B cell (primary cell): ENCODE measurements around the gene CRTC2. TPM values are rescaled to one million over a fixed set of nuclear protein-coding genes. Genes with fewer than 3 reads are reported as not detected.

Experiments used
- ATAC-seq: fragments of 200-7000 bp; cut with Tn5 transposase; one replicate; pipeline ENCODE4 v1.10.0; 2021; ENCODE audit warnings: low read depth, mild to moderate bottlenecking, moderate number of reproducible peaks, moderate library complexity
- CTCF ChIA-PET: fragments of 350-600 bp; sonication (Branson Sonifier 250); formaldehyde crosslinking; loops from one replicate; lab custom pipeline; 2021; ENCODE audit warnings: antibody characterized with exemption, inconsistent platforms; lab: Charles Lee
- POLR2A ChIA-PET: fragments of 350-600 bp; sonication (Branson Sonifier 250); formaldehyde crosslinking; loops from one replicate; lab custom pipeline; 2021; ENCODE audit warnings: antibody characterized with exemption; lab: Charles Lee
- DNase-seq: peaks from one replicate; pipeline ENCODE4 v3.0.0; 2013
- H2AFZ ChIP-seq: 2 replicates; pipeline ENCODE4 v1.6.1; 2012; ENCODE audit warnings: mild to moderate bottlenecking, low read depth, low read length; ENCODE audit not compliant: insufficient read depth, poor library complexity, severe bottlenecking
- H3K27ac ChIP-seq, 2 donors: 1 replicate in 1 of 2; 2 replicates in 1 of 2; pipeline ENCODE4 v1.5.1; 2012 to 2013; ENCODE audit warnings: low read length in 2 of 2, mild to moderate bottlenecking in 2 of 2, moderate library complexity in 1 of 2
- H3K27me3 ChIP-seq, 4 experiments: fragments of 200-600 bp in 1 of 4; sonication (generic) in 1 of 4; replicated peaks in 1 of 4; 1 replicate in 2 of 4; 2 replicates in 2 of 4; pipeline versions ENCODE4 v1.6.1 to v1.7.0; 2013 to 2016; ENCODE audit warnings: low read length in 3 of 4, mild to moderate bottlenecking in 2 of 4, mixed read lengths in 1 of 4, moderate library complexity in 1 of 4; ENCODE audit not compliant: insufficient read depth in 4 of 4, control insufficient read depth in 3 of 4; ENCODE audit errors: control extremely low read depth in 1 of 4
- H3K36me3 ChIP-seq, 2 experiments: replicated peaks in 1 of 2; 1 replicate in 1 of 2; 2 replicates in 1 of 2; pipeline versions ENCODE4 v1.6.1 to v1.7.1; 2013; ENCODE audit warnings: low read length in 1 of 2; ENCODE audit not compliant: insufficient read depth in 2 of 2, control insufficient read depth in 1 of 2; ENCODE audit errors: control extremely low read depth in 1 of 2, extremely low read depth in 1 of 2
- H3K4me1 ChIP-seq, 2 donors: fragments of 200-600 bp in 1 of 2; sonication (generic) in 1 of 2; 1 replicate in 1 of 2; 2 replicates in 1 of 2; pipeline versions ENCODE4 v1.5.1 to v1.6.1; 2013 to 2017; ENCODE audit warnings: low read length in 2 of 2; ENCODE audit not compliant: control insufficient read depth in 2 of 2, insufficient read depth in 2 of 2
- H3K4me2 ChIP-seq: replicated peaks from 2 replicates; pipeline ENCODE3; 2012; ENCODE audit warnings: mild to moderate bottlenecking, low read depth, low read length; ENCODE audit not compliant: poor library complexity, severe bottlenecking
- H3K4me3 ChIP-seq, 5 experiments: fragments of 200-600 bp in 1 of 5; sonication (generic) in 1 of 5; 1 replicate in 3 of 5; 2 replicates in 2 of 5; pipeline versions ENCODE4 v1.5.1 to v1.7.0; 2011 to 2016; ENCODE audit warnings: low read length in 4 of 5, mild to moderate bottlenecking in 4 of 5, low read depth in 2 of 5, control low read depth in 1 of 5, moderate library complexity in 1 of 5; ENCODE audit not compliant: insufficient read depth in 1 of 5; ENCODE audit errors: control extremely low read depth in 1 of 5, extremely low read depth in 1 of 5
- H3K79me2 ChIP-seq: fragments of 200-600 bp; sonication (generic); one replicate; pipeline ENCODE4 v1.6.0; 2016; ENCODE audit warnings: low read length; ENCODE audit not compliant: control insufficient read depth, insufficient read depth
- H3K9ac ChIP-seq: fragments of 200-600 bp; sonication (generic); 2 replicates; pipeline ENCODE4 v1.6.1; 2017; ENCODE audit warnings: mild to moderate bottlenecking, low read length, moderate library complexity
- H3K9me3 ChIP-seq, 3 donors: one replicate each; pipeline versions ENCODE4 v1.6.1 to v1.7.1; 2013; ENCODE audit warnings: low read length in 2 of 3; ENCODE audit not compliant: control insufficient read depth in 2 of 3, insufficient read depth in 1 of 3; ENCODE audit errors: control extremely low read depth in 1 of 3
- H4K20me1 ChIP-seq: 2 replicates; pipeline ENCODE4 v1.6.0; 2012; ENCODE audit warnings: mild to moderate bottlenecking, low read length; ENCODE audit not compliant: insufficient read depth, control insufficient read depth, poor library complexity, severe bottlenecking
- H3K27ac Mint-ChIP-seq: one replicate; pipeline ENCODE4 v1.8.0; 2021; ENCODE audit warnings: mixed read lengths
- H3K27me3 Mint-ChIP-seq: one replicate; pipeline ENCODE4 v1.8.0; 2021; ENCODE audit warnings: mixed read lengths
- H3K4me1 Mint-ChIP-seq: one replicate; pipeline ENCODE4 v1.8.0; 2021; ENCODE audit warnings: mixed read lengths
- H3K4me3 Mint-ChIP-seq: one replicate; pipeline ENCODE4 v1.8.0; 2021; ENCODE audit warnings: mixed read lengths
- H3K9me3 Mint-ChIP-seq: one replicate; pipeline ENCODE4 v1.8.0; 2022; ENCODE audit warnings: mixed read lengths; ENCODE audit not compliant: insufficient read depth
- CTCF ChIP-seq: fragments of 200-600 bp; IDR thresholded peaks from one replicate; pipeline ENCODE4 v1.8.0; 2022; ENCODE audit warnings: antibody characterized with exemption, mild to moderate bottlenecking
- EZH2 ChIP-seq: IDR thresholded peaks from 2 replicates; pipeline ENCODE4 v1.6.1; 2012; ENCODE audit warnings: borderline replicate concordance, low read depth, mild to moderate bottlenecking, moderate library complexity, low read length; ENCODE audit not compliant: insufficient read depth, poor library complexity, severe bottlenecking
- WGBS: methylation state at CpG from one replicate; pipeline ENCODE4 v1.1.5; 2013; ENCODE audit warnings: missing lambda C conversion rate; ENCODE audit not compliant: insufficient coverage; 5-methylcytosine and 5-hydroxymethylcytosine counted together
- intact Hi-C: fragments of 100-400 bp; cut with micrococcal nuclease; formaldehyde crosslinking; loops from one replicate; pipeline ENCODE4 v1.10.0; 2022
- polyA plus RNA-seq: library from polyadenylated mRNA; depleted of rRNA; stranded (reverse); fragments of >200 nt; gene quantifications from 2 replicates; pipeline ENCODE4 v1.2.3, GENCODE V29; 2012
- total RNA-seq, 2 donors: library from RNA; stranded (reverse); fragments of 120-200 nt in 1 of 2; gene quantifications; 1 replicate in 1 of 2; 2 replicates in 1 of 2; pipeline versions ENCODE4 v1.2.3 to v1.2.4, GENCODE V29; 2013 to 2022

CRTC2 gene
- total and polyA plus RNA-seq, 2 donors (not counting 1 experiment from before 2014, with no cell fraction given), result 94.6 to 157 TPM

- Mint-ChIP-seq H3K27me3 (no peaks in the 10 kb centered on the region), H3K4me3 (peak overlapping the region; percentile 95), H3K27ac (peak overlapping the region; percentile 79), H3K4me1 (peaks cover 53% of the 10 kb centered on the region), H3K9me3 (no peaks in the 10 kb centered on the region)
- intact Hi-C loops, result loop anchor here (5.0 kb wide), 2 partner anchors 38 to 707 kb away; no protein-coding TSS in a partner anchor
- ChIA-PET CTCF (interaction anchor here (0.7 to 5.2 kb wide), 6 partner anchors 25 to 123 kb away, joined by 4 to 43 read pairs (median 8); partner anchors contain the start of genes DENND4B and RAB13), POLR2A (interaction anchor here (6.5 kb wide), 1 partner anchor 25 kb away, joined by 124 read pairs; the partner anchor contains the start of gene DENND4B)
- peak; percentile 43 for DNase-seq
- WGBS, result 95% methylated on average over 2 of the region's 4 CpGs
- Histone ChIP-seq H4K20me1 (peaks cover 57% of the 10 kb centered on the region), H3K27me3 (no peaks in the 10 kb centered on the region), H3K27ac (peak overlapping the region in 1 of 2 donors; percentile 91), H3K4me1 (peaks cover 37 to 39% of the 10 kb centered on the region in 2 donors), H3K9ac (no peak overlapping the region), H3K4me2 (peak overlapping the region; percentile 92), H3K9me3 (no peaks in the 10 kb centered on the region), H3K4me3 (peak overlapping the region in 1 of 5 experiments; percentile 11), H3K79me2 (peaks cover 88% of the 10 kb centered on the region), H2AFZ (no peak overlapping the region), H3K36me3 (peaks cover 0 to 17% of the 10 kb centered on the region in 2 experiments)
- TF ChIP-seq EZH2, result no peak
- TF ChIP-seq CTCF, result peak; percentile 17
- ATAC-seq, result no peak
These were observed 38.2 kb downstream of the CRTC2 start for GRCh38 chr1:153919876-153920852.

GRCh38 chr1:153916297-153916696 lies 42.1 kb downstream of the CRTC2 start:
- peaks cover 20 to 24% of the 10 kb centered on the region in 2 donors for H3K4me1 ChIP-seq
- no peak for TF ChIP-seq CTCF
- TF ChIP-seq EZH2, result no peak
- no peaks in the 10 kb centered on the region for H3K9me3 ChIP-seq
- ChIA-PET CTCF (no interaction called here), POLR2A (no interaction called here)
- Mint-ChIP-seq H3K27ac (no peak overlapping the region), H3K4me3 (no peak overlapping the region), H3K27me3 (no peaks in the 10 kb centered on the region), H3K9me3 (no peaks in the 10 kb centered on the region), H3K4me1 (peaks cover 49% of the 10 kb centered on the region)
- H3K27me3 ChIP-seq, result no peaks in the 10 kb centered on the region
- ATAC-seq (no peak), DNase-seq (no peak)
- peaks cover 100% of the 10 kb centered on the region for H3K79me2 ChIP-seq
- intact Hi-C loops, result no loop called here
- H4K20me1 ChIP-seq, result peaks cover 77% of the 10 kb centered on the region
- no peak overlapping the region for H3K4me2 ChIP-seq
- no peak overlapping the region for H3K27ac ChIP-seq
- no peak overlapping the region for H3K4me3 ChIP-seq
- H2AFZ ChIP-seq, result no peak overlapping the region
- no peak overlapping the region for H3K9ac ChIP-seq
- no CpG with 5 or more reads among the region's 4 CpGs for WGBS
- H3K36me3 ChIP-seq, result peaks cover 0 to 28% of the 10 kb centered on the region in 2 experiments
